ENCODE measurements around the gene KCNMA1.

The KCNMA1 gene

DNA sequence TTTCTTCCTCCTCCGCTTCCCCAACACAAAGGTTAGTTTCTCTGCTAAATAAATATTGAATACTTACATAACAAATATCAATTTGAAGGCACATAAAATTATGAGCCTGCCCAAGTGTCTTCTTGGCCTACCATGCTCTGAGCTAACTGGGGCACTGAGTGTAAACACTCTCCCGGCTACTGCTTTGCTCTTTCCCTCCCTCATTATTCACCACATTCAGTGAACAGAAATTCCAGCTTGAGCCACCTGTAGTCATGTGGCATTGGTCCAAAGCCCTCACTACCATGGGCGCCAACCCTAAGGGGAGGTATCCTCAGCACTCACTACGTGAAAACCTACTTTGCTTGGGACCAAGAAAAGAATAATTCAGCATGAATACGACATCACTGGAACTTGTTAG lies 409.0 kb downstream of the KCNMA1 start:
- DNase-seq: no peak

DNA sequence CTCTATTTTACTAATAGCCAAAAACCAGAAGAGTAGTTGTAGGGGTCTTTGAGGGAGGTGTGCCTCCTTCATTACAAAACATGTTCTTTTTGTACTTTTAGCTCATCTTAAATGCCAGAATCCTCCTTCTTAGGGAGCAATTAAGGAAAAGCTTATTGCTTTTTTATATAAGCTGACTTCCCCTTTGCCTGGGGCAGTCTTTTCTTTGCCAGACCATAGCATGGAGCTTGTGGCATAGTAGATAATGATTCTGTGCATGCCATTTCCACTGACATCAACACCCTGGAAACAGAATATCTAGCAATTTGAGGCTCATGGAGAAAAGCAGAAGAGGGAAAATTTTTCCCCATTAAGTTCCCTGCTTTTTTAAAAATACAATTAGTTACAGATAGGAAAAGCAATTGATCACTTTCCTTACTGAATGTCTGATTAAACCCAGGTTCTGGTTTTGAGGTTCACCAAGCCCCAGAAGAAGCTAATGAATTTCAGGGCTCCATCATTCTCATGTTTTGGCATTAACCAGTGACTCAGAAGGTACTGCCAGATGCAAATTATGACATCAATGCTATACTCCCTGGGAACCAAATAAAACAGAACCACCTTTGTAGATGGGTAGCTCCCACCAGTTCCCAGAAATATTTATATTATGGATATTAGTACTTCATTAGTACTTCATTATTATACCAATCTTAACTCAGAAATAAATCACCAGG lies 410.6 kb downstream of the KCNMA1 start:
- DNase-seq: no peak

DNA sequence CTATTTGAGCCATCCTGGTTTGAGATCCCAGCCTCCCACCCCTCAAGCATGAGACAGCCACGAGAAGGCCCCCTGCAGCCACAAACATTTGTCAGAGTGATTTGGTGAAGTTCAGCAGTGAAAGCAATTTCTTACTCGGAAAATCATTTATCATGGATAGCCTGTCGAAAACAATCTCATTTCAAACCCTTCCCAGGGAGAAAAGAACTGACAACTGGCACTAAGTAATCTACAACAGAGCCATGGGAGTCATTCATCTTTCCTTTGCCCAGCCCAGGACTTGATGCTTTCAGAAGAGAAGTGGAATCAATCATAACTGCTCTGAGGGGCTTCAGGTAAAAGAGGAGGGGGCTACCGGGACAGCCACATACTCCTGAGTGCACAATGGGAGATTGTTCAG lies 411.2 kb downstream of the KCNMA1 start:
- DNase-seq: no peak

DNA sequence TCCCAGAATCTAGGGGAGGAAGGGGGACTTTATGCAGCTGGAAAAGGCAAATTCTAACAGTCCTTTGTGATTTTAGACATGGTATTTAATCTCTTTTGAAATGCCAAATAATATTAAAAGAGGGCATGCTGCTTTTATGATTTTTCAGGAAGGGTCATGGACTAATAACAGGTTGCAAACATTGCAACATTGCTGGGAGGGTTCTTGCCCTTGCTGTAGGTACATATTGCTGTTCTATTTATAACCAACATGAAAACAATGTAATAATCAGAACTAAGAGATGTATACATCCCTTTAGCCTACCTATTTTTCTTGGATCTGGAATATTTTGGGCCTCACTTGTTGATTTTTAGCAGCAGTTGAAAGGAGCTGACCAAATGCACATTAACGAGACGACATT lies 411.6 kb downstream of the KCNMA1 start:
- no peak for DNase-seq

DNA sequence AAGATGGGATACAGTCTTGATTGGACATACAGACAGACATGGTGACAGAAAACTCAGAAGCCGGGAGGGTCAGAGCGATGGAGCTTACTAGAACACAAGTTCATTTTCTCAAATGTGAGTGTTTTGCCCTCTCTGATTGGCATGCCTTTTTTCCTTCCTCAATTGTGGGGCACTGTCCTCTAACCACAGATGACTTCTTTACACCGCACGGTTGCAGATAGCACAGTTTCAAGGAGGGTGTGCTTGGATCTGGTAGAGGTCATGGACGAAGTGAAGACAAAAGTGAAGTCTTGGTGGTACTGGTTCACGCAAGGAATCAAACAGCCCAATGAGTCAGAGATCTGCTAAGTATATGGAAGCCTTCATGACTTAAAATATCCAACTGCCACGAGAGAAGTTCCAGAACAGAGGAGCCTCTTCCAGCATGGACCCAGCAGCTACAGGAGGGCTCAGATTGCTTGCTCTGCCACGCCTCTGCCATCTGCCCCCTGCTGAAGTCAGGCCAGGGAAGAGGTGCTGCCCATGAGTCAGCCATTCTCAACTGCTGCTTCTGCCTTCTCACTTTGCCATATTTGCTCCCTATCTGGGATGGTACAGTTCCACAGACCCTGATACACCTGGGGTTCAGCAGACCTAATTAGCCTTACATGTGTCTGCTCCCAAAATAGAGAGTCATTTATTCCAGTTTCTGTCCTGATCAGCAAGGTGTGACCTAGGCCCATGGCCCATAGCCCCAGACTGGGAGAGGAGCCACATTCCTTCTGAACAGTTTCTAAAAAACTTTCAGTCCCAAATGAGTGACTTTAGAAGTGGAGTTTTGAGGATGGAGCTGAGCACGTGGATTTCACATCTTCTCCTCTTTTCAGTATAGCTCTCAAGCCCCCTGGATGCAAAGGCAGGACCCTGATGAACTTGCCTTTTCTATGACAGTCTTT lies 413.8 kb downstream of the KCNMA1 start:
- no peak for DNase-seq

DNA sequence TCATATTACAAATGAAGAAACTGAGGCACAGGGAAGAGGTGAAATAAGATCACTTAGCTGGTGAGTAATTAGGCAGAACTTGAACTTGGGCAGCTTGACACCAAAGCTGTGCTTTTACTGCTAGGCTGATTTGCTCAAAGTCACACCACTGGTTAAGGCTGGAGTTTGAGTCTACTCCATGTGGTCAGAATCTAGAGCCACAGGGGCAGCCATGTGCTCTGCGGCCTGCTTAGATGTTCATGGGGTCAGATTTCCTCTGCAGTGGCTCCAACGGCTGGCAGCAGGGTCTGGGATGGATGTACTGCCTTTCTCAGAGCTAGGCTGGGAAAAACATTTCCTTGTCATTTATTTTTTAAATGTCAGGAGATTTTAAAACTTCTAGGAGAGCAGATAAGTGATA lies 417.5 kb downstream of the KCNMA1 start:
- no peak for DNase-seq

DNA sequence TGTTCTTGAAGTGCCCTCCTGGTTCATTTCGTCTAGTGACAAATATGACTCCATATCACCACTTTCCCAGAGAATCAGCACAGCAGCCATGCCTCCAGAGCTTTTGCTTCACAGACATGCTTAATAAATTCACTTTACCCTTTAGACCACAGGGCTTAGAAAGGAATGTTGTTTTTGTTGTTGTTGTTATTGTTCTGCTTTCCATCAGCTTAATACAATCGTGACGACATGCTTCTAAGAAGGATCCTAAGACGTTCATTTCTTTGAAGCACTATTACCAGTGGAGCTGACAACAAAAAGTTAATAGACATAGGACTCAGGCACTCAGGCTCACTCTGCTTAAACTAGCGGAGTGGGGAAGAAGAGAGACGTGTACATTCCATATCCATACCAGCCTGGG lies 418.6 kb downstream of the KCNMA1 start:
- DNase-seq: no peak

DNA sequence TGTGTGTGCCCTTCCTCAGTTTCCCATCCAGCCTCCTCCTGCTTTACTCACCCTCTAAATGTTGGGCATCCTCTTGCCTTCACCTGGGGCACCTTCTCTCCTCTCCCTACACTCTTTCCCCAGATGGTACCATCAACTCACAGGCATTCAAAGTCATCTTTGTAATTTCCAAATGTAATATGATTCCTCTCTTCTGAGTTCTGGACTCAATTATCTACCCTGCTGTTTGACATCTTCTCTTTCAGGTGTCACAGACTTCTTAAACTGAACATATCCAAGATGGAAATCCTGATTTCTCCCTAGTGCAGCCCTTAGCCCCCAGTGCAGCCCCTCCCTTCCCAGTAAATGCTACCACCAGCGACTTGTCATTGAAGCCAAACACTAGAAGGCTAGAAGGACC lies 422.8 kb downstream of the KCNMA1 start:
- no peak for DNase-seq

DNA sequence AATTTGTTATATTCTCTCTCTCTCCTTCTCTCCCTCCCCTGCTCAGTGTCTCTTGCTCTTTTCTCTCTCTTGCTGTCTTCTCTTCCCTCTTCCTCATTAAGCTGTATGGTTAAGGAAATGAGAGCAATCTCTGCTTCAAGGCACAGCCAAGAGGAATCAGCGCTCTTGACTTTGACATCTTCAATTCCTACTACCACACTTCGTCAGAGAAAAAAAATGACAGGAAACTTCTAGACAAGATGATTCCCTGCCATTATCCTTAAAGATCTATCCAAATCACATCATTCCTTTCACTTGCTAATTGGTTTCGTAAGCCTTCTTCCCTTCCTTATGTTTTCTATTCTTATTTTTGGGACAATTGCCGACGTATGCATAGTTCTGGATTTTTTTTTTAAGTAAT lies 425.0 kb downstream of the KCNMA1 start:
- no peak for DNase-seq

DNA sequence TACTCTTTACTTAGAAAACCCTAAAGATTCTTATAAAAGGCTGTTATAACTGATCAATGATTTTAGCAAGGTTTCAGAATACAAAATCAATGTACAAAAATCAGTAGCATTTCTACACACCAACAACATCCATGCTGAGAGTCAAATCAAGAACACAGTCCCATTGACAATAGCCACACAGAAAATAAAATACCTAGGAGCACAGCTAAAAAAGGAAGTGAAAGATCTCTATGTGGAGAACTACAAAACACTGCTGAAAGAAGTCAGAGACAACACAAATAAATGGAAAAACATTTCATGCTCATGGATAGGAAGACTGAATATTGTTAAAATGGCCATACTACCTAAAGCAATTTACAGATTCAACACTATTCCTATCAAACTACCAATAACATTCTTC lies 427.0 kb downstream of the KCNMA1 start:
- no peak for DNase-seq

DNA sequence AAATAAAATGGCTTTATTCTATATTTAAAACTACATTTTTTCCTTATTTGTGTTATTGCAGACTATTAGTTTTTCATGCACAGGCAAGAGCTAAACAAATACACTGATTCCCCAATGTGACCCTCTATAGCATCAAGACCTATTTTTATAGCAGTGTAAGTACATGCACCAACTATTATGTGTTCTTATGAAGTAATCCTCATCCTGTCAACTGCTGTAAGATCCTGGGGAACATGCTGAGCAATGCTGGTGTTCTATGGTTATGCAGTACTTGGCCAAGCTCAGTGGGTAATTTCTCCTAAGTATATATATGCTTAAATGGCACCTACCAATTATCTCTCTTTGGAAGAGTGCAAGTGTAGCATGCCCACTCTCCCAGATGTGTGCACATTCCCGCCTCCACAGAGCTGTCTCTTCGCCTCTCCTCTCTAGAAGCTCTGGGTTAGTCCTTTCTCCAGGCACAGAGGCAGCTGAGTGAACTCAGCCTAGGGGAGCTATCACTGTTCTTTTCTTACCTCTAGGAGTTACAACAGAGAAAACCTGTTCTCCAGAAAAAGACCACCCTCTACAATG lies 428.8 kb downstream of the KCNMA1 start:
- DNase-seq: no peak

DNA sequence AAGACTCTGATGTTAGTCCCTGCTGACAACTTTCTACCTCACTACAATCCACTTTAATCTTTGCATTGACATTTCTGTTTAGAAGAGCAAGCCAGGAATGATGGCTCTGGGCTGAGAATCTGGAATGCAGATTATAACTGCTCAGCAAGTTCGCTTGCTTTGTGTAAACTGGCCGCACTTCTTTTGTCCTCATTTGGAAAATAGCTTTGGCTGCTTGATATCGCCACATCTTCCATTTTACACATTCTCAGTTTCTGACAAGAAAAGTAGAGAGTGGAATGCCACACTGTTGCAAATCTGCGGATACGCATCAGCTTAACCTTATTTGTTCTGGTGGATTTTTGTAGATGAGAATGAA lies 429.8 kb downstream of the KCNMA1 start:
- DNase-seq: no peak

DNA sequence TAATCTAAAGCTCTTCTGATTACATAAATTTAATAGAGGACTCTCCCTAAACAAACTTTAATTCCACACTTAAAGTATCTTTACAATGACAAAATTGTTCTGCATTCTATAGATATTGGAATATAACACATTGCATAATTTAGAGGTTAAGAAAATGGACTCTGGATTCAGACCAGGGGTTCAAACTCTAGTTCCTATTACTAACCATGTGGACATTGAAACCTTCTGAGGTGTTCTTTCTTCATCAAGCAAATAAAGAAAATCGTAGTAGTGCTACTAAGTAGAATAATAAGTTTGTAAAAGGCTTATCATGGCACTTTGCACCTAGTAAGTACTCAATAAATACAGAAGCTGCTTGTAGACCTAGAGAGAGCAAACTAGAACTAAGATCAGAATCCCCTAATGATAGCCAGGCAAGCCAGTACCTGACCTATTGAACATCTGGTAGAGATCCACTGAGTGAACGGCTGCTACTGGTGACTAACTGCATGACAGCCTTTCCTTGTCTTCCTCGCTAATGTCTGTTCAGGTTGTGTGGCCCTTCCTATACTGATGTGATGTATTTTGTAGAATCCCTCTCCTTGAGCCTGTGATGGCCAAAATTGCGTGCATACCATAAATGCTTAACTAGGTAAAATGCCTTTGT lies 430.3 kb downstream of the KCNMA1 start:
- no peak for DNase-seq

DNA sequence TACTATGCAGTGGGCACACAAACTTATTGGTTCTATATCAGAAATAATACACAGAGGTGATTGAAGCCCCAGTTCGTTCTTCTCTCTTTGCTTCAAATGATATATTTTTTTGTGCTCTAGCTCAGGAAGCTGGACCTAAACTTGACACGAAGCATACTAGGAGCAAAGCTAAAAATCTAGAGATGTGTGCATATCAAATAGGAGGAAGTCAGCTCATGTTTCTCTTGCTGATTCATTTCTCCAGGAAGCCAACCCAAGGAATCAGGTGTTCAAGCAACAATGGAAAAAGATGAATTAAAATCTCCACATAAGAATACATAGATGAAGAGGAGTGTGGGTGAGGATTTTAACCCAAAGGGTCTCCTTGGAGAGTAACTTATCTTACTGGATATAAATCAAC lies 432.5 kb downstream of the KCNMA1 start:
- no peak for DNase-seq

DNA sequence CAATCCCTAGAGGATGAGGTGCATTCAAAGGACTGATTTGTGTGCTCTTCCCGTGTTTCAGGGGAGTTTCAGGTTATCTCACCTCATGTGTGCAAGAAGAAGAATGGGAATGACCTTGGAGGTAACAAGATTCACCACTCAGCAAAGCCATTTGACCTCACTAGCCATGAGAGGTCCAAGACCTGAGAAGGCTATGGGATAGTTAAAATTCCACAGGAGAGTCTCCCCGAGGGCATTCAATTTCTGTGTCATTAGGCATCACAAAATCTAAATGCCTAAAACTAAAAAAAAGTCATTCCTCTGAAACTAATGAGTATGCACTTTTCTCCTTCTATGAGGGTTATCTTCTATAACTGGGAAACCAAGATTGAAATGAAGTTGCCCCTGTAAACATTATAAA lies 433.4 kb downstream of the KCNMA1 start:
- DNase-seq: no peak

DNA sequence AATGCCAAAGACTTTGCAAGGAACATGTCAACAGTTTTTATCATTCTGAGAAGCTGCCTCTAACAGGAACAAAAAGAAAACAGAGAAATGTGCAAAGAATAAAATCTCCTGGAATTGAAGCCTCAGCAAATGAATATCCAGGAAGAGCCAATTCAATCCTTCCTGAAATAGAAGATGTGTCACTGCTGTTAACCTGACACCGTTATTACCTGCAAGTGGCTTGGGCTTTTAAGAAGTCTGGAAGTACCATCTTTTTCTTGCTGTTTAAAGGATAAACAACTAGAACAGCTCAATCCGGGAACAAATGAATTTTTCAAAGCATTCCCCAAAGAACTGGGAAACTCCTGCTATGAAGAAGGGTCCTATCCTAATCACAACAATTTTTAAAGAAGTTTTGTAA lies 434.8 kb downstream of the KCNMA1 start:
- DNase-seq: no peak

DNA sequence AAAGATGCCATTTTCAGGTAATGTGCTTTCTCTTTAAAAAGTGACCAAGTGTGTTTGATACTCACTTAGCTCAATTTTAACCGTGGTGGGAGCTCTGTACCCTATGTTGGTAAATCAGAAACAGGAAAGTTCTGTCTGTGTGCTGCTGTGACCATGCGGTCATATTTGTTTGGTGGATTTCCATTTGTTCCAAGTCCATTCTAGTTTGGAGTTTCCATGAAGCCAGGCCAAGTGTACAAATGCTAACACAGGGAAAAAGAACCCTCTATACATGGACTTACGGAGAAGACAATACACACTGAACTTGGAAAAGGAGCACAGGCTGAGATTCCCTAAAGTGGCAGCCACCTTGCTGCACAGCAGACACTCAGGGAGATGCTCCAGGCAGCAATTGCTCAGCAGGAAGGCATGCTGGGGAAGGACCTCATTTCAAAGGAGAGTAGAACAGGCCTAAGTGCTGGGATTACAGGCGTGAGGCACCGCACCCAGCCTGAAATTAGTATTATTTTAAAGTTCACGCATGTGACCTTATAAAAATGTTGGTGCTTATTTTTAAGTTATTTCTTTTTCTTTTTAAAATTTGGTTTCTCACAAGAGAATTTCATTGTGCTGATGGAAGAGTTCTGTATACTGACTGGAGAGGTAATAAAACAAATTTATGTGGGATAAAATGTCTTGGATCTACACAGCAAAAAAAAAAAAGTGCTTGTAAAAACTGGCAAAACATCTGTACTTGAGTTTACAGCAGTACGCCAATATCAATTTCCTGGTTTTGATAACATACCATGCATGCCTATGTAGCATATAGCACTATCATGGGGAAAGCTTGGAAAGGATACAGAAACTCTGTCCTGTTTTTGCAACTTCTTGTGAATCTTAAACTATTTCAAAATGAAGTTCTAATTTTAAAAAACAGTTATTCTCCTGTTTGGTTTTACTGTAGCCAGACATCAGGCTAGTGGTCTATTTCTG lies 436.2 kb downstream of the KCNMA1 start:
- no peak for DNase-seq

DNA sequence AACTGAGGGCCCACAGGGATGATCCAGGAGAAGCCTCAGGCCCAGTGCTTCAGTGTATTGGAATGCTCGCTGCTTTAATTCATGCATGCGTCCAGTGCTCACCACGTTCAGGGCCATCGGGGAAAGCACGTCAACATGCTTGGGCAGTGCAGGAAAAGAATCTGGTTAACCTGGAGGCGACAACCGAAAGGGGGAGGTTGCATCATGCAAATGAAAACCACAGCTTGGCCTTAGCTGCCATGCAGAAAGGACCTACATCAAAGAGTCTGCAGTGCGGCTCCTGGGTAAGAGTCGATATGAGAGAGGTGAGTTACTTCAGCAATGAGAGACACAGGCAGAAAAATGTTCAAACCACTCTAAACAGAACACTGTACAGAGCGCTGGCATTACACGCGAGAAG lies 440.1 kb downstream of the KCNMA1 start:
- DNase-seq: no peak

DNA sequence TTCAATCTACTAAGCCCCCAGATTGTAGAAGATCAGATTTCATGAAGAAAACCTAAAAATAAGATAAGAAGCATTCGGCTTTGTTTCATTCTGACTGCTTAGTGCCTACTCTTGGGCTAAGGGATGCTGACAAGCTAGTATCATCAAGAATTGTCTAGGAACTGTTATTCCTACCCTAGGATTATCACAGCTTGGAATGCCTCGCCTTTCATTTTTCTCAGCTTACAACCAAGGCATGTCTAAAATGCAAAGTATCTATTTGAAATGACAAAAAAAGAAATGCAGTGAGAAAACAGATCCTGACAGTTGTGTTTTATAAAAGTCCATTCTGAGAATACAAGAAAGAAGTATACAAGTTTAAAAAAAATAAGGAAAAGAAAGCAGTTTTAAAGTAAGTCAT lies 441.0 kb downstream of the KCNMA1 start:
- DNase-seq: no peak

DNA sequence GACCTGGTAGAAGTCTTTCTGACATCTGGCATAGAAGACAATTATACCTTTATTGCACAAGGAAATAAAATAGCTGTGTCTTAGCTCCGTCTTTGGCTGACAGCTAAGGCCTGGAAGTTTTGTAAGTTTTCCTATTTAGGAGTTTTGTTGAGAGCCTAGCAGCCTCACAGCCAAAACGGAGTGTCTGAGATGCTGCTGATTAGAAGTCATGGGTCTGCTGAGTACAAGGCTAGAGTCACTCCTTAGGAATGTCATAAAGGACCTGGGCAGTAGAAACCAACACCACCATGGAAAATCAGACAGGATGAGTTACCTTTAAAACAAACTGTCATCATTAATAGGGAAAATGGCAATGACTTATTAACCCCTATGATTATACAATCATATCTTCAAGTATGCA lies 442.5 kb downstream of the KCNMA1 start:
- no peak for DNase-seq

DNA sequence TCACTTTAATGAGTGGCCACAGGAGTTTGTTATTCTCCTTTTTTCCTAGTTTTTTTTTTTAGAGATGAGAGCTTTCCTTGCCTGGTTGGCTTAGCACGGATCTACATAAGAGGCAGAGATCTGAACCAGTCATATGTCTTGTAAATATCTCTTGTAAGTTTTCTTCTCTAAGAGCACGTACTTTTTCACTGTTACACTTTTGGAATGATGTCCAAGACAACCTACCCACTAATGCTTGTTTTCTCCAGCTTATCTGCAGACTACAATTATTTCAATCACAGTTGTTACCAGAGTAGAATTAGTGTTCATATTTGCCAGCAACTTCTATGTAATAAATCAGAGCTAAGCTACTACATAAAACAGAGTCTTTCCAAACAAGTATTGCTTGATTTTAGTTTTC lies 444.6 kb downstream of the KCNMA1 start:
- DNase-seq: no peak

DNA sequence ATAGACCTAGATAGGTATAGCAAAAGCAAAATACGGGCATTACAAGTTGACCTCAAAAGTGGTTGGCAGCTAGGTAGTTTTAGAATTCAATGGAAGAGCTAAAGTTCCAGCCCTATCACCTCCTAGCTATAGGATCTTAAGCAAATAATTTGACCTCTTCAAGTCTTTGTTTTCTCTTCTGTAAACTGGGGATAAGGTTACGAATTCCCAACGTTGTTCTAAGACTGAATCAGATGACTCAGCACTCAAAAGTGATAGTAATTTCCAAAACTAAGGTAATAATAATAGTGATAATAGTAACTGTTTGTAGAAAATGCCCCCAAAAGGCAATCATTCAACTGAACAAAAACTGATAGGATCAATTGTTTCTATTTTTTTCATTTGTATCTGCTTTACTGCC lies 445.2 kb downstream of the KCNMA1 start:
- DNase-seq: no peak

All from left hindlimb (tissue), 1 donor.